Measurements from ENCODE around the gene TNFRSF21. TPM values are rescaled to one million over a fixed set of nuclear protein-coding genes. Genes with fewer than 3 reads are reported as not detected.

The TNFRSF21 gene
- total and polyA plus RNA-seq, 9 of the 15 experiments (the other 6 are each of a cell fraction or from before 2014, with no cell fraction given) = 0.63 to 5.7 (median 2.2) TPM

- TF ChIP-seq GTF3C2 (IDR thresholded peaks at IDR 0.05; ENCODE audit: borderline replicate concordance, extremely low read depth, insufficient read length) (no peak), ZHX1 (conservative IDR thresholded peaks at IDR 0.05; ENCODE audit: low read length) (no peak), SP2 (IDR thresholded peaks at IDR 0.05; ENCODE audit: extremely low read depth, low read depth, low read length, poor library complexity, severe bottlenecking) (no peak), FOXJ2 (tag; IDR thresholded peaks at IDR 0.05) (no peak), ZNF445 (CRISPR knock-in tag; IDR thresholded peaks at IDR 0.05; ENCODE audit: low read depth) (no peak), ASH1L (IDR thresholded peaks at IDR 0.05; ENCODE audit: borderline replicate concordance, low read depth, partially characterized antibody) (no peak), HMGN3 (IDR thresholded peaks at IDR 0.05; ENCODE audit: borderline replicate concordance, extremely low read depth, insufficient read length, low read depth, low read length) (no peak), CHD1 (IDR thresholded peaks at IDR 0.05; ENCODE audit: low read length) (no peak), ZC3H11A (IDR thresholded peaks at IDR 0.05; ENCODE audit: low read depth, low read length) (no peak), THRA (IDR thresholded peaks at IDR 0.05) (no peak), CBFB (CRISPR knock-in tag; IDR thresholded peaks at IDR 0.05) (no peak), FOS (IDR thresholded peaks at IDR 0.05; ENCODE audit: extremely low read depth, insufficient read length) (peak; percentile 10), RUNX1 (IDR thresholded peaks at IDR 0.05; ENCODE audit: low read depth) (no peak), ATF3 (IDR thresholded peaks at IDR 0.05) (peak; percentile 47; the same call in 1 of the 2 replicates), ATF3 (CRISPR knock-in tag; conservative IDR thresholded peaks at IDR 0.05) (no peak), NFE2 (IDR thresholded peaks at IDR 0.05; ENCODE audit: low read depth) (peak; percentile 56)
Observed at GRCh38 chr6:47238456-47238995, 71.2 kb downstream of the TNFRSF21 start (continued).
